Hematopoietic multipotent progenitor cell treated with erythropoietin and hydrocortisone succinate and interleukin-3 and kit ligand, for 8 days (in vitro differentiated cells): ENCODE measurements around the gene KCNK13.
"Not testable (repeated sequence)": the region's sequence is repeated elsewhere in the genome, so short reads cannot be mapped to it uniquely, and the experiment has no call there.

Source experiments
- DNase-seq: peaks from one replicate; pipeline ENCODE4 v3.0.0-alpha.2; 2015

Gene KCNK13

DNA sequence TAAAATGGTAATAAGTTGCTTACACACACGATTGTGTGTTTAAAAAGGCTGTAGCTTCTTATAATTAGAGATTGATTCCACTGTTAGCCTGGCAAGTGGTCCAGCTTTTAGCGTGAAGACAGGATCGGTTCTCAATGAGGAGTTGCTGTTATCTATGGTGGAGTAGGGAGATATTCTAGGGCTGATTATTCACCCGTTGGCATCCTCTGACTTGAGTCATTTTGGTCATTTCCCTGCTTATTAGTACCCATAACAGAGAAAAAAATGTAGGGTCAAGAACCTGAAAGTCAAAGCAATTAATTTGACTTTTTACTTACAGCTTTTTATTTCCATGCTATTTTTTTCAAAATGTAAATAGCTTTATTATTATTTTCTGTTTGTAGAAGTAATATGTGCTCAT, 76.0 kb downstream of the KCNK13 start:
- no peak for DNase-seq

DNA sequence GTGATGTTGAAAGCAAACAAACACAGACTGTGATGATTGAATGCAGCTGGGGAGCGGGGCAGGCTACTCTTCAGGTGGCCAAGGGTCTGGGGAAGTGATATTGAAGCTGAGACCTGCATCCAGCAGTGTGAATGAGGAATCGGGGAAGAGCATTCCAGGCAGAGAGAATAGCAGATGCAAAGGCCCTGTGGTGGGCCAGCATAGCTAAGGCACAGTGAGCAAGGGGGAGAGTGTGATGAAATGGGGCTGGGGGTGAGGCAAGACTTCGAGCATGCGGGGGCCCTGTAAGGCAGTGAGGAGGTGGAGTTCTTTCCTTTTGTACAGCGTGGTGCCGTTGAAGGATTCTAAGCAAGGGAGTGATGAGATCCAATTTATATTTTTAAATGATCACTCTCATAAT, 77.4 kb downstream of the KCNK13 start:
- DNase-seq, result no peak

DNA sequence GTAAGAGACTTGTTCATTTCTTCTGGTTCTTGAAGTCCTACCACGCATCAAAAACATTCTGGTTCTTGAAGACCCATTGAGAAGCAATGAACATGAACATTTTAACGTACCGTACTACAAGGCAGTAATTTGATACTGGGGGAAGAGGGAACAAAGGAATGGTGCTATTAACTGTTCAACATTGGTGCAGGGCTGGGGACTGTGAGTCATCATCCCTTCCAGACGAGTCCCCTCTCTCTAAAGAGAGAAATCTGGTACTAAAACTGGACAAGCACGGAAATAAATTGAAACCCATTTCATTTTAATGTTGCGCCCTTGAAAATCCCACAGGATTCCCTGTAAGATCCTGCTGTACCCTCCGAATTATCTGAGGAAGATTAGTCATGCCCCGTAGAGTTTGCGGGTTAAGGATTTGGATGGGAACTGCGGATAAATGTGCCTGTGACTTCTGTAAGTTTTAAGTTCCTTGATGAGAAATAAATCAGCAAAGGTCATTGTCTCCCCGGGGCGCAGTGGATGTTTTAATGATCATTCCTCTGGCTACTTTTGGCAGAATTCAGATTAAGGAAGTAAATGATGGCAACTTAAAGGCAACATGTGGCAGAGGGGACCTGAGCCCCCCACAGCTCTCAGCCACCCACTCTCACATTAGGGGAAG, 78.6 kb downstream of the KCNK13 start:
- DNase-seq, result no peak

DNA sequence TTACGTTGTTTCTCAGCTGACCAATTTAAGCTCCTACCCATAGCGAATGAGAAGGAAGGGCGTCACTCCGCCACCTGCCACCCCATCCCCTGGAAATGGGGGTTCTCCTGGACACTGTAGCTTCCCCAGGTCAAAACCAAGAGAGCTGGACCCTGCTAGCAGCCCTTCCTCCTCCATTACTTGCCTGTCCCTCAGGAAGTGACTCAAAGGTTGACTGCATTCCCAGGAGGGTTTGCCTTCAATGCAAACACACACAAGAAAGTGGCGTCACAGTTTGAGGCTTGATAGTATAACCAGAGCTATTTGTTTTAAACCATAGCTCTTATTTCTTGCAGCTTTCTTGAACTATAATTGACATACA, 79.1 kb downstream of the KCNK13 start:
- no peak for DNase-seq

DNA sequence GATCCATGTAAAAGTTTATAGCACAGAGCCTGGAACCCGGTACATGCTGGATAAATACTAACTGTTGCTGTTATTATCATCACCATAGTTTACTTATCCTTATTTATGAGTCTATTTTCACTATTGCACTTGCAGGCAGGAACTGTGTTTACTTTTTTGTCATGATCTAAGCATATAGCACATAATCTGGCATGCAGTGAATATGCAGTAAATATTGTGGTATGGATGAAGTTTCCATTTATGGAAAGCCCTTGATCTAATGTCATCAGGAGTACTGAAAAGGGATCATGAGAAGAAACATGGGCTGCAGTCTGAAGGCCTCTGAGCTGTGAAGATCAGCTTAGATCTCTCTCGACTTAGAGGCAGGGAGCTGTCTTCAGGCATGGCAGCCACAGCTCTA, 91.6 kb downstream of the KCNK13 start:
- DNase-seq, result no peak

DNA sequence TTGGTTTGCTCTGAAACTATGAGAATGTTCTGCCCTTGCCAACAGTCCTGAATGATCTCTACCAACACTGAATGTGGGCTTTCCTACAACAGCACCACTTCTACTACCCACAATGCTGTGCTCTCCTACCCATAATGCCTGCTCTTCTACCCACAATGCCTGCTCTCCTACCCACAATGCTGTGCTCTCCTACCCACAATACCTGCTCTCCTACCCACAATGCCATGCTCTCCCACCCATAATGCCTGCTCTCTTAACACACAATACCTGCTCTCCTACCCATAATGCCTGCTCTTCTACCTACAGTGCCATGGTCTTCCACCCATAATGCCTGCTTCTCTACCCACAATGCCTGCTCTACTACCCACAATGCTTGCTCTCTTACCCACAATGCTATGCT, 92.3 kb downstream of the KCNK13 start:
- DNase-seq, result no peak

DNA sequence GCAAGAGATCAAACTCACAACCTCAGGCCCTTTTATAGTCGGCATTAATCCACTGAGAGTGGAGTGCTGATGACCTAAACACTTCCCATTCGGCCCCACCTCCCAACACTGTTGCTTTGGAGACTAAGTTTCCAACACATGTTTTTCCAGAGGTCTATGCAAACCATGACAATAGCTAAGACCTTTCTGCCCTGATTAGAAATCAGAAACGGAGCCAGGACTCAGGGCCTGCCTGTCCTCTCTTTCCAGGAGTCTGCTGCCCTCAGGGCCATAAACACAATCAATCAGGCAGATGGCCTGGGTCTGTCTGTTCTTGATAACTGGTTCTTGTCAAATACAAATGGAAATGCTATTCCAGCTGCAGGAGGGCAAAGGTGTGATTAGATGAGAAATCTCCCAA, 97.4 kb downstream of the KCNK13 start:
- no peak for DNase-seq

DNA sequence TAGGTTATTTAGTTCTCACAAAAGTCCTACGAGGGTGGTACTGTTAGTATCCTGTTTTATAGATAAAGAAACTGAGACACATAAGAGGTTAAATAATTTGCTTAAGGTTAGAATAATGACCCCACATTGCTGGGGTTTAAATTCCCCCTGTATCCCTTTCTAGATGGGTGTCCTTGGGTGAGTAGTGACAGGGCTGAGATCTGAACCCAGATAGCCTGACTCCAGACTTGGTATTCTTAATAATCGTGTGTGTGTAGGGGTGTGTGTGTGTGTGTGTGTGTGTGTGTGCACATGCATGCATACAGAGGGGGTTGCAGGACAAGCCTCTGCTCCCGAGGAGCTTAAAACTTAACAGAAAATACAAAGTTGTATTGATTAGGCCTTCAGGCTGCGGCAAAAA, 97.9 kb downstream of the KCNK13 start:
- no peak for DNase-seq

DNA sequence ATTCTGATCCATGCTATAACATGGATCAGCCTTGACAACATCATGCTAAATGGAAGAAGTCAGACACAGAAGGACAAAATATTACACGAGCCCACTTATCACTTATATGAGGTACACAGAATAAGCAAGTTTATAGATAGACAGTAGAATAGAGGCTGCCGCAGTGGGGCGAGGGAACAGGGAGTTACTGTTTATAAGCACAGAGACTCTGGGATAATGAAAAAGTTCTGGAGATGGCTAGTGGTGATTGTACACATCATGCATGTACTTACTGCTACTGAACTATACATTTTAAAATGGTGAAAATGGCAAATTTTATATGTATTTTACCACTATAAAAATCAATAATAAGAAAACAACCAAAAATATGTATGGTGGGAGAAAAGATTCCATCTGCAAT, 99.3 kb downstream of the KCNK13 start:
- DNase-seq, result no peak

DNA sequence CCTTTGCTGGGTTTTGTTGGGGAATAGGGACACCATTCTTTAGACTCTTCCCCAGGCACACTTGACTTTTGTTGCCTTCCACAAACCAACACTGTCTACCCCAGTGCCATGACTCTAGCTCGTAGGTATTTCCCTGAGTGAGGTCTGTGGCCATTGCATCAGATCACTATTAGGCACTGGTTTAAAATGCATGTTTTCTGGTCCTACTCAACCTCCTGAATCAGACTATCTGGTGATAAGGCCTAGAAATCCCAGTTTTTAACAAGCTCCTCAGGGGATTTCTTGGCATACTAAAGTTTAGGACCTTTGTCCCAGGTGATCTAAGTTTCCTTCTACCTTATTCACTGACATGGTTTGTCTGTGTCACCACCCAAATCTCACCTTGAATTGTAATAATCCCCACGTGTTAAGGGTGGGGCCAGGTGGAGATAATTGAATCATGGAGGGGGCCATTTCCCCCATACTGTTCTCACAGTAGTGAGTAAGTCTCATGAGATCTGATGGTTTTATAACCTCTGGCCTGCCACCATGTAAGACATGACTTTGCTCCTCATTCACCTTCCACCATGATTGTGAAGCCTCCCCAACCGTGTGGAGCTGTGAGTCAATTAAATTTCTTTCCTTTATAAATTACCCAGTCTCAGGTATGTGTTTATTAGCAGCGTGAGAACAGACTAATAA, 106.8 kb downstream of the KCNK13 start:
- DNase-seq, result no peak

DNA sequence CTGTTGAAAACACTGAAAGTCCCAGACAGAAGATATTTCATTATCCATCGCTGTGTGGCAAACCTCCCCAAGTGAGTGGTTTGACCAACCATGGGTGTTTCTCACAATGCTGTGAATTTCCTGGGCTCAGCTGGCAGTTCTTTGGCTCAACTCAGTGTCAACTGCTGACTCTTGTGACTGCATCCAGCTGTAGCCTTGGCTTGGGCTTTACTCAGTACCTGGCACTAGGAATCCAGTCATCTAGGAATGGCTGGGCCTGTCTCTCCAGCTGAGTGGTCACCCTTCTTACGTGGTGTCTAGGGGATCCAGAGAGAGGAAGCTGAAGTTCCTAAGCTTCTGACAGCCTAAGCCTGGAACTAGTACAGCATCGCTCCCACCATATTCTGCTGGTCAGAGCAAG, 113.8 kb downstream of the KCNK13 start:
- no peak for DNase-seq

DNA sequence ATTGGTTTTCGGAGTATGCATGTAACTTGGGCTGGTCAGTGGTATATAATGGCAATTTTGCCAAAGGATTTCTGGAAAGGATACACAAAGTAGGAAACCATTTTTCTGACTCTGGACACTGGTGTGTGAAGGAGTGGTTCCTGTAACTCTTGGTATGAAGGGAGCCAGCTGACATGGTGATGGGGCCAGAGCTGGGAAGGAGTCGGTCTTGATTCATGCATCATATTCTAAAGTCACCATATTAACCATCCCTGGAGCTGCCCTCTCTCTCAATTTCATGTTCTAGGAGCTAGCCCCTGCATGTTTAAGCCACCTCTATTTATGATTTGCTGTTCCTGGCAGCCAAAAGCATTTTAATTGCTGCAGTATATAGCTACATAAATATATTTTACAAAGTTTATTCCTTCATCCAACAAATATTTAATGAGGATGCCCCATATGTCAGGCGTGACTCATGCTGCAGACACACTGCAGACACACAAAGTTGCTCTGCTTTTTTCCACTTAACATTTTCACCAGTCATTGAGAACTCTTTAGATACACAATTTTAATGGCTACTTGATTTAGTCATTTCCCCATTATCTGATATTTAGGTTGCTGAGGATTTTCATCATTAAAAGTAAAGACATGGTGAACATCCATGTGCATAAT, 115.9 kb downstream of the KCNK13 start:
- no peak for DNase-seq

DNA sequence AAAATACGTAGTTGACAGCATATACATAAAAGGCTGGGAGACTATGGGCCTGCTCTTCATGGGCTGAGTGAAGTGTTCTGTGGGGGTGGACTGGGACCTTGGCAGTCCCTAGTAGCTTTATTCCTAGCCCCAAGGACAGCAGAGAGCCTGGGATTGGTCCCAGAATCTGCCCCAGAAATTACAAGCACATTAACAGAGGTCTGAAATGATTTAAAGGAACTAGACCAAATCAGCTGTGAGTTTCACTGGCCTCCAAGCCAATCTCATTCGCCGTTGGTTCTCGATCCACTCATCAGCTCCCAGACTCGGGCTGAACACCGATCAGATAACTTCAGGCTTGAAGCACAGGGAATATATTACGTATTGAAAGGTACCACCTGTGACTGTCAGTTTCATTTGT, 117.6 kb downstream of the KCNK13 start:
- no peak for DNase-seq

DNA sequence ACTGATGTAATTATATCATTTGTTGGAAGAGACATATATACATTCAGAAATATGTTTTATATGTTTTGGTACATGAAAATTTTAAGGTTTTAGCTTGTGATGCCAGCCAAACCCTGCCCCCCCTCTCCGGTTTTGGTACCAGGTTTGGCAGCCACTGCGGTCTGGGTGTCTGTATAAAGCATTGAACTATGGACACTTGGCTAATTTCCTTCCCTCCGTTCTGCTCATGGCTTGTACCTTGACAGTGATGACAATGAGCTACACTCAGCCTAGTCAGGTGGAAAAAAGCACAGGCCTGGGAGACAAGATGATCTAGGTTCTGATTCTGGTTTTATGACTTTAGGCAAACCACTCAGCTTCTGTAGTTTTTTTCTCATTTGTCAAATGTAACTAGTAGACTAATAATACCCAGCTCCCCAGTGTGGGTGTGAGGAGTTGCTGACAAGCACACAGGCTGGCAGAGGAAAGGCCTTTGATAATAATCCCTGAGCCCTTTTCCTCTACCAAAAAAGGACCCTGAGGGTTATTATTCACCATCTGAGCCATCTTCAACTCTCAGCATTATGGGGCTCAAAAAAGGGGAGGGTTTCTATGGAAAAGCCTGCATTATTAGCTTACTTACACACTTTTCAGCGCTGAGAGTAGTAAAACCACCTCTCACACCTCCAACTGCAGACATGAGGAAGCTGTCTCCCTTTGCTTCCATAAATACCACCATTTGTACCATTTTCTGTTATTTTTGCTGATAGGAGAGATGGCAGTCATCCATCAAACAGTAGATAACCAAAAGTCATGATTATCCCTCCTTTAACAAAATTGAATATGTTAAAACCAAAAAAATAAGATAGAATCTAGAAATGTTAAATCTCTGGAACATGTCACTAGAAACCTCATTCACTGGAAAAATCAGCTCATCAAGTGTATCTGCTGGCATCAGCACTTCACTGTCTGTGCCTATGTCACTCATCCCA, 118.3 kb downstream of the KCNK13 start:
- DNase-seq, result no peak

DNA sequence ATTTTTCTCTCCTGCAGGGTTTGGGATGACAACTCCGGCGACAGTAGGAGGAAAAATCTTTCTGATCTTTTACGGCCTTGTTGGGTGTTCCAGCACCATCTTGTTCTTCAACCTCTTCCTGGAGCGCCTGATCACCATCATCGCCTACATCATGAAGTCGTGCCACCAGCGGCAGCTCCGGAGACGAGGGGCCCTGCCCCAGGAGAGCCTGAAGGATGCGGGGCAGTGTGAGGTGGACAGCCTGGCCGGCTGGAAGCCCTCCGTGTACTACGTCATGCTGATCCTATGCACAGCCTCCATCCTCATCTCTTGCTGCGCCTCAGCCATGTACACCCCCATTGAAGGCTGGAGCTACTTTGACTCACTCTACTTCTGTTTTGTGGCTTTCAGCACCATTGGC, 122.3 kb downstream of the KCNK13 start:
- no peak for DNase-seq

DNA sequence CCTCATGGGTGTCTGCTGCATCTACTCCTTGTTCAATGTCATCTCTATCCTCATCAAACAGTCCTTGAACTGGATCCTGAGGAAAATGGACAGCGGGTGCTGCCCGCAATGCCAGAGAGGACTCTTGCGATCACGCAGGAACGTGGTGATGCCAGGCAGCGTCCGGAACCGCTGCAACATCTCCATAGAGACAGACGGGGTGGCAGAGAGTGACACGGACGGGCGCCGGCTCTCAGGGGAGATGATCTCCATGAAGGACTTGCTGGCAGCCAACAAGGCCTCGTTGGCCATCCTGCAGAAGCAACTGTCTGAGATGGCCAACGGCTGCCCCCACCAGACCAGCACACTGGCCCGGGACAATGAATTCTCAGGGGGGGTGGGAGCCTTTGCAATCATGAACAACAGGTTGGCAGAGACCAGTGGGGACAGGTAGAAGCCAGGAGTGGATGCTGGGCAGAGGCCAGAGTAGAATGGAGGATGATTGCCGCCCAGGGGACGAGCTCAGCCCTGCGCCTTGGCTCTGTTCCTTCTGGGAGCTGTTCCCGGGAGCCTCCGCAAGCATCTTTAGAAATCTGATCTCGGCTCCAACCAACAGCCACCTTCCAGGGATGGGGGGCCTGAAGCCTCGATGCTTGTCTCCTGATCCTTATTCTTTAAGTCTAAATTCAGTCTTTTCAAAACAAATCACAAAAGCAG, 122.9 kb downstream of the KCNK13 start:
- no peak for DNase-seq

DNA sequence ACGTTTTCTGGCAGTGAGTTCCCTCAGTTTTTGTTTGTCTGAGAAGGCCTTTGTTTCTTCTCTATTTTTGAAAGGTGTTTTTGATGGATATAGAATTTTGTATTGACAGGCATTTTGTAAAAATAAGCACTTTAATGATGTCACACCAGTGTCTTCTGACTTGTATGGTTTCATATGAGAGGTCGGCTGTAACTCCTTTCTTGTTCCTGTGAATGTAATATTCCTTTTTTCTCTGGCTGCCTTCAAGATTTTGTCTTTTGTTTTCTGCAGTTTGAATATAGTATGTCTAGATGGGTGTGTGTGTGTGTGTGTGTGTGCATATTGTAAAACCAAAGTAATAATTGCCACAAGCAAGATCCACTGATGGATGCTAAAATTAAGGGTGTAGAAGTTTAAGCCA, 126.8 kb downstream of the KCNK13 start:
- no peak for DNase-seq

DNA sequence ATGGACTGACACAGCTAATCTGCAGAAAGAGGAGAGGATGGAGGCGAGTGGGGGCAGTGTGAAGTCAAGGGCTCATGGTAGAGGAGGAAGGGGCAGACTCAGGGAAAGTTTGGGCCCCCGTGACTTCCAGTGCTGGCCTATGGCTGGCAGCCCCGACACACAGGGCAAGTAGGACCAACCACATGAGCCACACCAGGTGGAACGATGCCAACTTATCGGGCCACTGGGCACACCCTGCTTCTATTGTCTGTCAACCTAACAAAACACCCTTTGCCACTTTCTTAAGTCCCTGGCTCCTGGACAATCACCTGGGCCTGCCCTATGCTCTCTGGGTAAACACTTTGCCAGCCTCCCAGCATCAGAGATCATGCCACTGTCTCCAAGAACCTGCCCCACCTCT, 129.4 kb downstream of the KCNK13 start:
- peak; percentile 7 for DNase-seq

DNA sequence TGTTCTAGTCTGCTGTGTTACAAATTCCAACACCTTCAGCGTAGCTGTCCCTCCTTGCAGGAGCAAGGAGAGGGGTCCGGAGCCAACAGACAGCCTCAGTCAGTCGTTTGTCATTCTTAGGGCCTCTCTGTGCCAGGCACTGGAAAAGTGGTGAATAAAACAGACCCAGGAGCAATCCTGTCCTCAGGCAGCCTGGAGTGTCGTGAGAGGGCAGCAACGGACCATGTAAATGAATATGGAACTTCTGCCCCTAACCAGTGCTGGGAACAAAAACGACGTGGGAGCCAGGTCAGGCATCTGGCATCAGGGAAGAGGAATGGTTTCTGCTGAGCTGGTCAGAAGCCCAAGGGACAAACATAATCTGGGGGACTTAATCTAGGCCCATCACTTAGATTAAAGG, 129.8 kb downstream of the KCNK13 start:
- DNase-seq, result no peak

DNA sequence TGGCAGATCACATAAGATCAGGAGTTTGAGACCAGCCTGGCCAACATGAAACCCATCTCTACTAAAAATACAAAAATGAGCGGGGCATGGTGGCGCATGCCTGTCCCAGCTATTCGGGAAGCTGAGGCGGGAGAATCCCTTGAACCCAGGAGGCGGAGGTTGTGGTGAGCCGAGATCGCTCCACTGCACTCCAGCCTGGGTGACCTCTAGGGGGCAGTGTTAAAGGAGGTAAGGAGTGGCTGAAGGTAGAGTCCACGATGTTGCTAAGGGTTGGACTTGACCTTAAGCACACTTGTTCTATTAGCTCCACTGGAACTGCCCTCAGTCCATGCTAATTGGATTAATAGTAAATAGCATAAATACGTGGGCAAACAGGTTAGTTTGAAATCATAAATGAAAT, 132.1 kb downstream of the KCNK13 start:
- DNase-seq, result peak; percentile 28

DNA sequence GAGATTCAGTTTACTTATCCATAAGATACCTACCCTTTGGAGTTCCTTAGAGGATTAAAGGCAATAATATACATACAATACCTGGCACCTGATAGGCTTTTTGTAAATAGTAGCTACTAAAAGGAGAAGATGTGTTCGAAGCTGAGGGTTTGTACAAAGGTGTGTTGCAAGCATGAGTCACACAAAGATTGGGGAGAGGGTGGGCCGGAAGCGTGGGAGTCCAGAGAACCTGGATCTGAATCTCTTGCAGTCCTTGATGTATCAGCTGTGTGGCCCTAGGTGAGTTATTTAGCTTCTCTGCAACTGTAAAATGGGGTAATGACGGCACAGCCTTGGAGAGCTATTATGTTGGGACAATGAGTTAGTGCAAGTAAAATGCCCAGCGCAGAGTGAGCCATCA, 132.9 kb downstream of the KCNK13 start:
- DNase-seq, result no peak

DNA sequence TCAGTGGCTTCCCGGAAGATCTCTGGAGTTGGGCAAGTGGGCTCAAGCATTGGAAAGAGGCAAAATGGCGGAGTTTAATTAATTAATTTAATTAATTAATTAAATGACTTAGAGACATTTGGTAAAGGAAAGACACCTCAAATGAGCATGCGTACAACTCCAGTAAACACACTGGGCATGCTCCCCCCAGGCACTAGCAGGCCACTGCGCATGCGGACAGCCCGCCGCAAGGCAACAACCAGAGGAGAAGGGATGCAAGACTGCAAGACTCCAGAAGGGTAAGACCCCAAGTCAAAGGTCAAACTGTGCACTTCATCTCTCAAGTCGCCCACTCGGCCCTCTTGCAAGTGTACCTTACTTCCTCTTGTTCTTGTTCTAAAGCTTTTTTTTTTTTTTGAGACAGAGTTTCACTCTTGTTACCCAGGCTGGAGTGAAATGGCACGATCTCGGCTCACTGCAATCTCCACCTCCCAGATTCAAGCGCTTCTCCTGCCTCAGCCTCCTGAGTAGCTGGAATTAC, 136.8 kb downstream of the KCNK13 start:
- DNase-seq, result no peak

DNA sequence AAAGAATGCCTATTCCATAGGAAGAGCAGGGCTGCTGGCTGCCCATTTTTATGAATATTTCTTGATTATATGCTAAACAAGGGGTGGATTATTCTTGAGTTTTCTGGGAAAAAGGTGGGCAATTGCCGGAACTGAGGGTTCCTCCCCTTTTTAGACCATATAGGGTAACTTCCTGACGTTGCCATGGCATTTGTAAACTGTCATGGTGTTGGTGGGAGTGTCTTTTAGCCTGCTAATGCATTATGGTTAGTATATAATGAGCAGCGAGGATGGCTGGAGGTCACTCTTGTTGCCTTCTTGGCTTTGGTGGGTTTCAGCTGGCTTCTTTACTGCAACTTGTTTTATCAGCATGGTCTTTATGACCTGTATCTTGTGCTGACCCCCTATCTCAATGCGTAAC, 138.8 kb downstream of the KCNK13 start:
- DNase-seq, result not testable (repeated sequence)
